NCI-H345 treated with DMSO at 0.1 percent for 48 hours (cell line): ENCODE data around the gene DOK4.
"Not testable (repeated sequence)": the region's sequence is repeated elsewhere in the genome, so short reads cannot be mapped to it uniquely, and the experiment has no call there.

Experiments
- DNase-seq: peaks from one replicate; lab custom pipeline; 2025; ENCODE audit not compliant: unreplicated experiment; lab: John Stamatoyannopoulos, UW

DOK4 gene

GRCh38 chr16:57503366-57503765 is 17.1 kb upstream of the DOK4 start:
- DNase-seq: peak; percentile 74

DNA sequence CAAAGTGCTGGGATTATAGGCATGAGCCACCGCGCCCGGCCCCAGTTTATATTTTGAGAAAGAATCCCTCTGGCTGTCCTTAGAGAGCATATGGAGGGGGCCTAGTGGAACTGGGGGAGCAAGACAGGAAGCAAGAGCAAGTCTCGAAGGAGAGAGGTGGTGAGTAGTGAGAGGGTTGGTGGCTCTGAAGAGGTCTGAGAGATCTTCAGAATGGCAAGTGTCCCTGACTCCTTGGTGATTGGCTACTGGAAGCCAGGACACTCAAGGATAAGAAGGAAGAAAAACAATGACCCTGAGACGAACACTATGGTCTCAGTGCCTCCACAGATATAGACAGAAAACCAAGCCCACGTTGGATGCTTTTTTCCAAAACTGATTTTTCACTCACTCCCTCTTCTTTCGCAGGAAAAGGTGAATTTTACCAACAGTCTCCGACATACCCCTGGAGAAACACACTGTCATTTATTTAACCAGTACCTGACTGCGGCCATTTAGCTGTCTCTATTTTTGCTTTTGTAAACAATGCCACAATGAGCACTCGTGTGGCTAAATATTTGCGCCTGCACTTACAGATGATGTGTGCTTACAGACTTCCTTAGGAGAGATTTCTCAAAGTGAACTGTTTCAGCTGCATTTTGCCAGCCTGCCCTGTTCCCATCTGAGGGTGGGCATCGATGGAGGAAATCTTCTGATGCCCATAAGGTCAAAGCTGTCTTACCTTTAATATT is 15.9 kb upstream of the DOK4 start:
- DNase-seq: peak; percentile 16

DNA sequence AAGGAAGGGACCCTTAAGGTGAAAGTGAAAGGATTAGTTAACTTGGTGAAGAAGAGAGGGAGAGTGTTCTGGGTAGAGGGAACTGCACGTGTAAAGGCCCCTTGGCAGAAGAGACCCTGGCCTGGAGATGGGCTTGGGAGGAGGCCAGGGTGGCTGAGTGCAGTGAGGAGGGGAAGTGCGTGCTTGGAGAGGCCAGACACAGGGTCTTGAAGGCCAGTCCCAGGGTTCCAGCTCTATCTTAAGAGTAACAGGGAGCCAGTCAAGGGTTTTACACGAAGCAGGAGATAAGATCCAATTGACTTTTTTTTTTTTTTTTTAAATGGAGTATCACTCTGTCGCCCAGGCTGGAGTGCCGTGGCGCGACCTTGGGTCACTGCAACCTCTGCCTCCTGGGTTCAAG is 15.2 kb upstream of the DOK4 start:
- no peak for DNase-seq

- DNase-seq: no peak
Measured at GRCh38 chr16:57500578-57501111, 14.4 kb upstream of the DOK4 start.

- not testable (repeated sequence) for DNase-seq
Measured at GRCh38 chr16:57499941-57500340, 13.6 kb upstream of the DOK4 start.

DNA sequence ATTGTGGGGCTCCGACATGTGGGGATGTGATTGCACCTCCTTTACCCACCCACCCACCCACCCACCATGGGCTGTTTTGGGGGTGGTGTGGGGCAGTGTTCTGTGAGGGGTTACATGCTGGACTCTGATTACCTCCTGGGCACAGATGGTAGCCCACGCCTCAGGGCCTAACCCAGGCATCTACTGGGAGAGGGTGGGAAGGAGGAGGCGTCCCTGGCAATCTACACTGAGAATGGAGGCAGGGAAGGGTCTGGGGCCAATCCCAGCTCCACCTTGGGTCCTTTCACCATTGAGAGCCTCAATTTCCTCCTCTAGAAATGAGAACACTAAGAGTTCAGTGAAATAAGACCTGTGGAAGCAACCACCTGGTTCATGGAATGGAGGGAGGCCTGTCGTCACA is 11.7 kb upstream of the DOK4 start:
- DNase-seq: no peak

- no peak for DNase-seq
Measured at GRCh38 chr16:57497121-57497520, 10.8 kb upstream of the DOK4 start.

GRCh38 chr16:57493767-57494166 is 7.5 kb upstream of the DOK4 start:
- DNase-seq: no peak

- DNase-seq: no peak
Measured at GRCh38 chr16:57489229-57489628, 2.9 kb upstream of the DOK4 start.

DNA sequence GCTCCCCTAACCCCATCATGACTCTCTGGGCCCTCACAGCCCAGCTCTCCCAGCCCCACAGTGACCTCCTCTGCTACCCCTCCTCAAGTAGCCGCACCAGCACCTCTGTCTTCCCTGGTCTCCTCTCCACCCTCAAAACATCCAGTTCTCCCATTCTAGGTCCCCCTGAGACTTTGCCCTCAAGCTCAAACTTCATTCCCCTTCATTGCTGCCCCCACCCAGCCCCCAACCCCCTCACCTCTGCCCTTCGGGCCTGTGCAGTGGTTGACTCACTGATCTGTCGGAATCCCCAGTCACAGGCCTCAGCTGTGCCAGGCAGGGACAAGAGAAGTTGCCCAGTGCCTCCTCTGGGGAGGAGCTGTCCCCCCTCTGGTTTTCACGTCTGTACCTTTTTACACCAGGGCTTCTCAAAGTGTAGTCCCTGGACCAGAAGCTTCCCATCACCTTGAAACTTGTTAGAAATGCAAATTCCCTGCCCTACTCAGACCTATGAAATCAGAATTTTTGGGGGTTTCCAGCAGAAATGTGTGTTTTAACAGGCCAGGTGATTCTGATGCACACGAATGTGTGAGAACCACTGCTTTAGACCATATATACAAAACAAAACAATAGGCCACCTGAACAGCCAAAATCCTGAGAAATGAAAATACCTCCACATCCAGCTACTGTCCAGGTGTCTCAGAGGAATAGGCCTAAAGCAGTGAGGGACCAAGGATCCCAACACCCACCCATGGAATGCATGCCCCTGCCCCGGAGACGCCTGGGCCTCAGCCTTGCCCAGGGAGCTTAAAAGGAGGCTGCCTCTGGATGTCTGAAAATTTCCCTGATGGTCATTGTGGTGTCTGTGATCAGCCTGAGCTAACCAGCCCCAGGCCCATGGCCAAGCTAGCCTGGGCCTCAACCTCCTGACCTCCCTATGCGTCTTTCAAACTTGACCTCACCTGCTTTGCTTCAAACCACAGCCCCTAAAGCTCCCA is 853 bp upstream of the DOK4 start:
- DNase-seq: no peak

DNA sequence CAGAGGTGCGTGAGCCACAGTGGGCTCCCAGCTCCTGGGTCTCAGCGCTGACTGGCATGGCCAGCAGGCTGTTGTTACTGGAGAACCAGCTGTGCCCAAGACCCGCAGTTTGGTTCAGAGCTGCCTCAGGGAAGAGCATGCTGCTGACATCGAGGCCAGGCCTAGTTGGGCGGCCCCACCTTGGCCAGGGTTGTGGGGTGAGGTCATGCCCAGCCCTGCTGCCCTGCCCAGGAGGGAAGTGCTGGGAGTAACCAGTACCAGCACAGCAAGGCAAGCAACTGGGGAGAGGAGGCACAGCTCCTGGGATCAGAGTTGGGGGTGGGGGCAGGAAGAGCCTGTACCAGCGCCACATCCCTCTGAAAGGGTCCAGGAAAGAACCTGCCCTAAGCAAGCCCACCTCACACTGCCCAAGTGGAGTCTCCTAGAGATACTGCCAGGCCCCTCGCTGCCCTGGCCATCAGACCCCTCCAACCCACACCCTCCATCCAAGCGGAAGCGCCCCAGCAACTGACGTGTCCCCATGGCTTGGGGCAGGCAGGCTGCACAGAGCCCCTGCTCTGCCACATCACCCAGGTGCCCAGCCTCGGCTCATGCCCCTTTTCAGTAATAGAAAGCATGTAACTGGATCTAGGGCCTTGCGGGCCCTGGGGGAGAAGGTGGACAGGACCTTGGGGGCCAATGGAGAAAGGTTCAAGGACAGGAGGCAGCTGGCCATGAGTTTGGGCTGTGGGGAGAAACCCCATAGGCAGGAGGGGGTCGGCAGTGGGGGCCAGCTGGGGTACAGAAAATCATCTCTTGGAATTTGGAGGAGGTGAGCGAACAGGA is 990 bp downstream of the DOK4 start:
- DNase-seq: no peak

DNA sequence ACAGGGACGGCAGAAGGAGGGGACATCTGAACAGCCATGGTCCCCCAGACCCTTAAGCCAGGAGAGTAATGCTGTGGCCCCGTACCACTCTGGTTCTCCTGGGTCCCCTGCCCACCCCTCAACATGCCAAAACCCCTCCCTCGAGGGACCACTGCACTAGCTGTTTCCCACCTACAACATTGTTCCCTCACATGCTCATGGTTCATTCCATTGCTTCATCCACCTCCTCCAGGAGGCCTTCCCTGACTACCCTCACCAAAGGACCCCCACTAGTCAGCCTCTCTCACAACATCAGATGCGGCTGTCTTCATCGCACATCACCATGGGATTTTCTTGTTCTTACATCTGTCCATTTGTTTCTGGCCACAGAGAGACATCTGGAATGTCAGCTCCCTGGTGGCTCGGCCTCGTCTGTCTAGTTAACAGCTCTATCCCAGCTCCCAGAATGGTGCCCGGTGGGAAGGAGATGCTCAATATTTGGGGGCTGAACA is 1.7 kb downstream of the DOK4 start:
- no peak for DNase-seq

DNA sequence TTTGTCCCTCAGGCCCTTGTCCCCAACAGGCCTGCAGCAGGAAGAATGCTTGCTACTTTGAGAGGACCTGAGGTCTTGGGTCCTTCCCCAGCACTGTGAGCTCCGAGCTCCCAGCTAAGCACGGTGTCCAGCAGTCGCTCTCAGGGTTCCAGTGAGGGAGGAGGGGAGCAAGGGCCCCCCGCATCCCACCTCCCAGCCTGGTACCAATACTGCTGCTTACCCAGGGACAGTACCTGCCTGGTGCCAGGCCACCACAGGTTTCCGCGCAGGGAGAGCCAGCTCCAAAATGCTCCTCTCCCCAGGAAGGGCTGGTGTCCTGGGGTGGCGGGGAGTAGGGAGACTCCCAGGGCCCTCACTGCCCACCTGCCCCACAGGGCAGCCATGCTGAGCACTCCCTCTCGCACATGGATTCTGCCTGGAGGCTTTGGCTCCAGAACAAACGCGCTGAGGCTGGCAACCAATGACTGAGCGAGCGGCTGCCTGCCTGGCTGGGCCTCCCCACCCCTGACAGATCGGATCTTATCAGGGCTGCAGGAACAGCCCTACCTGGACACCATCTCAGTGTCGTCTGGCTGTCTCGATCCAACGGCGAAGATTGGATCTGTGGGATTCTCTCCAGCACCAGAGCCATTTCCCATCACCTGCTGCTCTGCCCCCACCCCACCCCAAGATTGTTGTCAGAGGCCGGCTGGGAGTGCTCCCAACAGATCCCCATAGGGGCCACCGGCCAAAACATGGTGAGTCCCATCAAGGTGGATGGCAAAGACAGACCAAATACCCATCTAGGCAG is 2.4 kb downstream of the DOK4 start:
- no peak for DNase-seq

DNA sequence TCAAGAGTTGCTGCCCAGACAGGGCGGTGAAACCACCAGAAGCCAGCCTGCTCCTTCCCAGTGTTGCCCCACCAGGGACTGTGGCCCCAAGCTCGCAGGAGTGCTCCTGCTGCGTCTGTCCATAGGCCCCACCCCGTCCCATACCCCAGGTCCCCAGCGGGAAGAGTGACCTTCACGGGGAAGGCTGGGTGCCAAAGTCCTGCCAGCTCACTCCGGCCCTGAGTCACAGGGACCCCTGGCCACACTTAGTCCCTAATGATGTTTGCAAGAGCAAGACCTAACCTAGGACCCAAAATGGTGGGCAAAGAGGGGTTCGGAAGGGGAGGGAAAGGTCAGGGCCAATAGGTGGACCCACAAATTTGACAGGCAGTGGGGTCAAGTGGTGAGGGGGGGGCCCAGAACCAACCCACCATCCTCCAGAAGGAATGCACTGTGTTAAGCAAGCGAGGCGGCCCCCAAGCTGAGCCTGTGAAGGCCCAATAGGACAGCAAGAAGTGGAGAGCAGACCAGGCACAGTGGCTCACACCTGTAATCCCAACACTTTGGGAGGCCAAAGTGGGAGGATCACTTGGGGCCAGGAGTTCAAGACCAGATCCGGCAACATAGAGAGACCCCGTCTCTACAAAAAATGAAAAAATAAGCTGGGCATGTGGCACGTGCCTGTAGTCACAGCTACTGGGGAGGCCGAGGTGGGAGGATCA is 3.3 kb downstream of the DOK4 start:
- no peak for DNase-seq

DNA sequence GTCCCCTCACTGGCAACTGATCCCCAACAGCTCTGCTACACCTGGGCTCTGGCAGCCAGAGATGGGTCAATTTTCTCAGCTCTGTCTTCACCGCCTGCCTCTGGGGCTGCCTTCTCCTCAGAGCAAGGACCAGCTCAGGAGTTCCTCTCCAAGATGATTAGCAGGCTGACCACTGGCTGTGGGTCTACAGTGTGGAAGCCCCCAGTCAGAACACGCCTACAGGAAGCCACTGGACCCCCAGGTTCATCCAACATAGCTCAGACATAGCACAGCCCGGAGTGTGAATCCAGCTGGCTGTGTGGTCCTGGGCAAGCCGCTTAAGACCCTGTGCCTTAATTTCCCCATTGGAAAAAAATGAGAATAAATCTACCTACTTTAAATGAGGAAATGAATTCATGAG is 4.9 kb downstream of the DOK4 start:
- no peak for DNase-seq

- DNase-seq: no peak
Measured at GRCh38 chr16:57480754-57481230, 5.5 kb downstream of the DOK4 start.

GRCh38 chr16:57479976-57480753 is 6.1 kb downstream of the DOK4 start:
- no peak for DNase-seq

DNA sequence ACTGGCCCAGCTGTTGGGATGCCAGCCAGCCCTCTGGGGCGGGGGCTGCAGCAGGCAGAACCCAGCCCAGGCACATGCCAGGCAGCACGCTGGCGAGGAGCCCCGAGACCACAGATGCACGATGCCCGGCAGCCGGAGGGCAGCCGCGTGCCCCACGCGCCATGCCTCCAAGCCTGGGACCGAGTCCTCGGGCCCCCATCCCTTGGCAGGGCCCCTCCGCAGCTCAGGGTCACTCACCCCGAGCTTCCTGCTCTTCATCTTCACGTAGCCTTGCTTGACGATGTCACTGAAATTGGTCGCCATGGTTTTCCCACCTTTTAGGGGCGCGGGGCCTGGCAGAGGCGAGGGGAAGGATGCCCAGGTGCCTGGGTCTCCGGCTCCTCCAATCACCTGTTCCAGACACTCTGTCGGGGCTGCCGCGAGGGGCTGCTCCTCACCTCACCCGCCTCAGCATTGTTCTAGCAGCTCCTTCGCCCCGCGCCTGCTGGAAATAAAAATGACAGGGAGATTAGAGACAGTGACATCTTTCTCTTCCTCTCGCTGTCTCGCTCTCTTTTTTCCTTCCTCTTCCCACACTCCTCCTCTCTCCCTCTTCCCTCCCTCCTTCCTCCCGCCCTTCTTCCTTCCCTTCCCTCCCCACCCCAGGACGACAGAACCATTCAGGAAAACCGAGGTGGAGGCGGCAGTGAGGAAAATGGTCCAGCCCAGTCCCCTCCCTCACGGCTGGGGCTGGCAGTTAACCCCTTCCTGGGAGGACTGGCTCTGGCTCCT is 6.9 kb downstream of the DOK4 start:
- DNase-seq: no peak
